PC-3 (cell line): ENCODE measurements around the gene TSPAN4. TPM values are rescaled to one million over a fixed set of nuclear protein-coding genes. Genes with fewer than 3 reads are reported as not detected.

Experiments
- ATAC-seq: fragments of 200-7000 bp; cut with Tn5 transposase; 2 replicates; pipeline ENCODE4 v1.9.1; 2020; ENCODE audit warnings: mild to moderate bottlenecking, moderate library complexity
- BruUV-seq: library from RNA; stranded (reverse); fragments of 400-500 nt; replicated peaks from 2 replicates; lab custom pipeline; 2021; lab: Mats Ljungman, UMichigan
- CTCF ChIA-PET: fragments of 300-600 bp; sonication (Branson Sonifier 250); formaldehyde crosslinking; loops from one replicate; lab custom pipeline; 2022; ENCODE audit warnings: antibody characterized with exemption; lab: Charles Lee
- POLR2A ChIA-PET: fragments of 300-600 bp; sonication (Branson Sonifier 250); formaldehyde crosslinking; loops from one replicate; lab custom pipeline; 2022; ENCODE audit warnings: antibody characterized with exemption; ENCODE audit not compliant: unreplicated experiment; lab: Charles Lee
- DNase-seq: peaks from one replicate; pipeline ENCODE4 v3.0.0-alpha.2; 2015
- H2AFZ ChIP-seq: fragments of 300-600 bp; sonication (generic); 2 replicates; pipeline ENCODE4 v1.6.0; 2016; ENCODE audit warnings: antibody characterized with exemption, low read length
- H3F3A ChIP-seq: fragments of 300-600 bp; sonication (generic); one replicate; pipeline ENCODE4 v1.6.0; 2017; ENCODE audit warnings: antibody characterized with exemption, low read length, control low read depth, mild to moderate bottlenecking; ENCODE audit not compliant: unreplicated experiment
- H3K27ac ChIP-seq: fragments of 300-600 bp; sonication (generic); 2 replicates; pipeline ENCODE4 v1.5.1; 2016; ENCODE audit warnings: mild to moderate bottlenecking, low read length
- H3K27me3 ChIP-seq: fragments of 300-600 bp; sonication (generic); 2 replicates; pipeline ENCODE4 v1.6.1; 2016; ENCODE audit warnings: low read length, mixed read lengths
- H3K36me3 ChIP-seq: fragments of 300-600 bp; sonication (generic); 2 replicates; pipeline ENCODE4 v1.6.1; 2016; ENCODE audit warnings: low read depth, mixed run types, low read length, mixed read lengths
- H3K4me1 ChIP-seq: fragments of 300-600 bp; sonication (generic); 2 replicates; pipeline ENCODE4 v1.5.1; 2016; ENCODE audit warnings: low read length; ENCODE audit not compliant: insufficient read depth
- H3K4me2 ChIP-seq: fragments of 300-600 bp; sonication (generic); 2 replicates; pipeline ENCODE4 v1.6.0; 2016; ENCODE audit warnings: low read length
- H3K4me3 ChIP-seq: fragments of 300-600 bp; sonication (generic); 2 replicates; pipeline ENCODE4 v1.5.1; 2016; ENCODE audit warnings: mild to moderate bottlenecking, low read length, mixed read lengths
- H3K79me2 ChIP-seq: fragments of 300-600 bp; sonication (generic); 2 replicates; pipeline ENCODE4 v1.6.1; 2017; ENCODE audit warnings: low read length, mixed read lengths
- H3K9ac ChIP-seq: fragments of 300-600 bp; sonication (generic); 2 replicates; pipeline ENCODE4 v1.6.0; 2016; ENCODE audit warnings: mild to moderate bottlenecking, low read length
- H3K9me2 ChIP-seq: fragments of 300-600 bp; sonication (generic); replicated peaks from 2 replicates; pipeline ENCODE4 v1.6.1; 2016; ENCODE audit warnings: mixed run types, low read length, mixed read lengths
- H3K9me3 ChIP-seq: fragments of 300-600 bp; sonication (generic); 2 replicates; pipeline ENCODE4 v1.6.1; 2016; ENCODE audit warnings: low read length, mixed read lengths
- H4K20me1 ChIP-seq: fragments of 300-600 bp; sonication (generic); 2 replicates; pipeline ENCODE4 v1.6.1; 2016; ENCODE audit warnings: low read length, mixed read lengths
- EZH2 ChIP-seq: fragments of 300-600 bp; sonication (generic); IDR thresholded peaks from one replicate; pipeline ENCODE4 v1.6.1; 2017; ENCODE audit warnings: antibody characterized with exemption, mild to moderate bottlenecking, low read length; ENCODE audit not compliant: unreplicated experiment
- EZH2phosphoT487 ChIP-seq: fragments of 300-600 bp; sonication (generic); IDR thresholded peaks from 2 replicates; pipeline ENCODE4 v1.6.1; 2018; ENCODE audit warnings: mild to moderate bottlenecking, antibody characterized with exemption, low read length, borderline replicate concordance
- intact Hi-C: fragments of 100-400 bp; cut with micrococcal nuclease; formaldehyde crosslinking; loops from 2 replicates; pipeline ENCODE4 v1.9.0; 2023
- total RNA-seq: library from RNA; depleted of rRNA; stranded (reverse); fragments of >200 nt; gene quantifications from 2 replicates; pipeline ENCODE4 v1.2.3, GENCODE V29; 2014
- TF ChIP-seq, protein P1 (sequence below): fragments of 300-600 bp; sonication (generic); conservative IDR thresholded peaks from 2 replicates; pipeline ENCODE4 v1.5.1; 2017; ENCODE audit warnings: antibody characterized with exemption, low read depth, mild to moderate bottlenecking, low read length

Gene TSPAN4
- total RNA-seq, 1 experiment from 2014 or later: 121 TPM

DNA sequence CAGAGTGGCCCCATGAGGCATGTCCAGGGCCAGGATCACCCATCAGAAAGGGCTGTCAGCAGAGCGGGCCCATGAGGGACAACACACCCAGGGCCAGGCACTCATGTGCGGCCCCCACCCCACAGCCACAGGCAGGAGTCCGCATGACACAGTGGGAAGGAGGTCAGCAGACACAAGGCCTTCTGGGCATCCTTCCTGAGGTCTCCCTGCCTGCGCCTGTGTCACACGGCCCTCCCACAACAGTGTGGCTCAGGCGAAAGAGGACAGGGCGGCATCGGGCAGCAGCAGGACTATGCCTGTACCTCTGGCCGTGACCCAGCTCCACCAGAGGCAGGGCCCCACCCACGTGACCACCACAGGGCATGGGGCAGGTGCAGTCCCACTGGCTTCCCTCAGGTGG is 40.9 kb downstream of the TSPAN4 start:
- Histone ChIP-seq H3K4me2 (no peak overlapping the region), H3K4me1 (no peaks in the 10 kb centered on the region), H3K27ac (no peak overlapping the region), H3K9ac (no peak overlapping the region), H3K9me3 (no peaks in the 10 kb centered on the region), H3K36me3 (peaks cover 6% of the 10 kb centered on the region; the same call in 1 of the 2 replicates), H3K27me3 (no peaks in the 10 kb centered on the region), H4K20me1 (no peaks in the 10 kb centered on the region), H3K9me2 (no peaks in the 10 kb centered on the region), H3K79me2 (no peaks in the 10 kb centered on the region), H2AFZ (no peak overlapping the region), H3K4me3 (no peak overlapping the region), H3F3A (no peaks in the 10 kb centered on the region)
- CTCF ChIA-PET: no interaction called here
- no peak for ATAC-seq
- no TSS peak for BruUV-seq
- TF ChIP-seq, protein P1, sequence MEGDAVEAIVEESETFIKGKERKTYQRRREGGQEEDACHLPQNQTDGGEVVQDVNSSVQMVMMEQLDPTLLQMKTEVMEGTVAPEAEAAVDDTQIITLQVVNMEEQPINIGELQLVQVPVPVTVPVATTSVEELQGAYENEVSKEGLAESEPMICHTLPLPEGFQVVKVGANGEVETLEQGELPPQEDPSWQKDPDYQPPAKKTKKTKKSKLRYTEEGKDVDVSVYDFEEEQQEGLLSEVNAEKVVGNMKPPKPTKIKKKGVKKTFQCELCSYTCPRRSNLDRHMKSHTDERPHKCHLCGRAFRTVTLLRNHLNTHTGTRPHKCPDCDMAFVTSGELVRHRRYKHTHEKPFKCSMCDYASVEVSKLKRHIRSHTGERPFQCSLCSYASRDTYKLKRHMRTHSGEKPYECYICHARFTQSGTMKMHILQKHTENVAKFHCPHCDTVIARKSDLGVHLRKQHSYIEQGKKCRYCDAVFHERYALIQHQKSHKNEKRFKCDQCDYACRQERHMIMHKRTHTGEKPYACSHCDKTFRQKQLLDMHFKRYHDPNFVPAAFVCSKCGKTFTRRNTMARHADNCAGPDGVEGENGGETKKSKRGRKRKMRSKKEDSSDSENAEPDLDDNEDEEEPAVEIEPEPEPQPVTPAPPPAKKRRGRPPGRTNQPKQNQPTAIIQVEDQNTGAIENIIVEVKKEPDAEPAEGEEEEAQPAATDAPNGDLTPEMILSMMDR: no peak
- no peak for TF ChIP-seq EZH2phosphoT487
- no peak for TF ChIP-seq EZH2
- DNase-seq: no peak
- POLR2A ChIA-PET: no interaction called here
- intact Hi-C loops: no loop called here

DNA sequence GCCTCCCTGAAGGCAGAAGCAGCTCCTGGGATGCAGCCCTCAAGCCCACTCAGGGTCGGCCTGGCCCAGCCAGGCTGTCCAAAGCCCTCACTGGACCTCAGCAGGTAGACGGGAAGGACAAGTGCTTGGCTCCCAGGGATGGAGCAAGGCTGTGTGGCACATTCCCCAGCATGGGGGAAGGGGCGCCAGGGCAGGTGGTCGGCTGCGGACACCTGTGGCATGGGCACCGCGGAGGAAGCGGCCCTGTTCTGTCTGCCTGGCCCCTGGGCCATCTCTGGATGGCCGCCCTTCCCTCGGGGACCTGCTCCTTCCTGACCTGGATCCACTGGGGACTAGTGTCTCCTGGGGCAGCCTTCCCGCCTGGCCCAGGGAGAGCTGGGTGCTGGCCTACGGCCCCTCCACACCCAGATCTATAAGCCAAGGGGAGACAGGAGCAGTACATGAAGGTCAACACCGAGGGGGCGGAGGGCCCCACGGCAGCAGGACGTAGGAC is 42.0 kb downstream of the TSPAN4 start:
- Histone ChIP-seq H3F3A (no peaks in the 10 kb centered on the region), H3K79me2 (no peaks in the 10 kb centered on the region), H3K9ac (no peak overlapping the region), H3K4me1 (no peaks in the 10 kb centered on the region), H3K36me3 (peaks cover 6% of the 10 kb centered on the region; the same call in 1 of the 2 replicates), H4K20me1 (no peaks in the 10 kb centered on the region), H3K9me3 (no peaks in the 10 kb centered on the region), H3K27ac (no peak overlapping the region), H2AFZ (no peak overlapping the region), H3K4me2 (no peak overlapping the region), H3K4me3 (no peak overlapping the region), H3K9me2 (no peaks in the 10 kb centered on the region), H3K27me3 (no peaks in the 10 kb centered on the region)
- ChIA-PET CTCF (no interaction called here), POLR2A (no interaction called here)
- BruUV-seq: no TSS peak
- intact Hi-C loops: no loop called here
- no peak for ATAC-seq
- no peak for DNase-seq
- no peak for TF ChIP-seq EZH2phosphoT487
- no peak for TF ChIP-seq EZH2
- TF ChIP-seq, protein P1: no peak

DNA sequence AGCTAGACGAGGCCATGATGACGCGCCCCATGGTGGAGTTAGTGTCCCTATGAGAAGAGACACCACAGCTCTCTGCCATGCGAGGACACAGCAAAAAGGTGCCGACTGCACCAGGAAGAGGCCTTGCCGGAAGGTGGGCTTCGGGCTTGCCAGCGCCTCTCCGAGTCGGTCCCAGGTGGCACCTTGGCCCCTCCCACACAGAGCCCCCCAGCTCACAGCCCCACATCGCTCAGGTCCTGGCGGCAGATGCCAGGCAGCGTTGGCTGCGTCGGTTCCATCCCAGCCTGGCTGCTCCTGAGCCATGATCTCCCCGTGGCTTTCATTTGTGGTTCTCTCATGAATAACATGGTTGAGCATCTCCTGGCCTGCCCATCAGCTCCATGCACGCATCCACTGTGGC is 43.9 kb downstream of the TSPAN4 start:
- no peak for ATAC-seq
- H3F3A ChIP-seq: no peaks in the 10 kb centered on the region
- no peaks in the 10 kb centered on the region for H3K9me3 ChIP-seq
- POLR2A ChIA-PET: no interaction called here
- H4K20me1 ChIP-seq: no peaks in the 10 kb centered on the region
- CTCF ChIA-PET: no interaction called here
- H3K4me3 ChIP-seq: no peak overlapping the region
- H3K9ac ChIP-seq: no peak overlapping the region
- H3K4me2 ChIP-seq: no peak overlapping the region
- H3K79me2 ChIP-seq: no peaks in the 10 kb centered on the region
- no TSS peak for BruUV-seq
- no peaks in the 10 kb centered on the region for H3K4me1 ChIP-seq
- no peak overlapping the region for H3K27ac ChIP-seq
- intact Hi-C loops: no loop called here
- H3K36me3 ChIP-seq: peaks cover 6% of the 10 kb centered on the region; the same call in 1 of the 2 replicates
- DNase-seq: no peak
- H2AFZ ChIP-seq: no peak overlapping the region
- no peaks in the 10 kb centered on the region for H3K9me2 ChIP-seq
- TF ChIP-seq EZH2phosphoT487 (no peak), EZH2 (no peak)
- TF ChIP-seq, protein P1: no peak
- H3K27me3 ChIP-seq: no peaks in the 10 kb centered on the region
